ENCODE results near the gene MCIDAS. TPM values are rescaled to one million over a fixed set of nuclear protein-coding genes. Genes with fewer than 3 reads are reported as not detected.

Gene MCIDAS
- total and polyA plus RNA-seq, 2 donors (not counting 1 experiment from before 2014, with no cell fraction given) = not detected

GRCh38 chr5:55231029-55231918 is 4.2 kb upstream of the MCIDAS start:
- intact Hi-C loops (cut with micrococcal nuclease) = loop anchor here (5.0 kb wide), 1 partner anchor 76 kb away; the partner anchor contains the start of genes DHX29 and MTREX
- H3K9me3 Mint-ChIP-seq (ENCODE audit: insufficient read depth) = no peaks in the 10 kb centered on the region
- peaks cover 53 to 61% of the 10 kb centered on the region in 2 donors for H3K4me1 ChIP-seq (ENCODE audit: control insufficient read depth in 2 of 2, insufficient read depth in 2 of 2, low read length in 2 of 2)
- no peak overlapping the region for H3K27ac ChIP-seq (ENCODE audit: low read length in 2 of 2)
- H3K9ac ChIP-seq (ENCODE audit: low read length) = peak overlapping the region; percentile 74
- no peaks in the 10 kb centered on the region for H3K79me2 ChIP-seq (ENCODE audit: control insufficient read depth, insufficient read depth, low read length)
- H4K20me1 ChIP-seq (ENCODE audit: control insufficient read depth, insufficient read depth, low read length, poor library complexity, severe bottlenecking) = no peaks in the 10 kb centered on the region
- no peaks in the 10 kb centered on the region for H3K36me3 ChIP-seq (replicated peaks in 1 of 2; ENCODE audit: control extremely low read depth in 1 of 2, control insufficient read depth in 1 of 2, extremely low read depth in 1 of 2, insufficient read depth in 2 of 2, low read length in 1 of 2)
- H3K27ac Mint-ChIP-seq = no peak overlapping the region
- peaks cover 0 to 26% (median 0%) of the 10 kb centered on the region in 3 donors for H3K9me3 ChIP-seq (ENCODE audit: control extremely low read depth in 1 of 3, control insufficient read depth in 2 of 3, insufficient read depth in 1 of 3, low read length in 2 of 3)
- H3K4me2 ChIP-seq (replicated peaks; ENCODE audit: low read depth, low read length, poor library complexity, severe bottlenecking) = peak overlapping the region; percentile 100
- ChIA-PET POLR2A (interaction anchor here (0.5 kb wide), 1 partner anchor 59 kb away, joined by 10 read pairs; no protein-coding TSS in a partner anchor), CTCF (interaction anchor here (0.8 to 1.6 kb wide), 4 partner anchors 8 to 59 kb away, joined by 3 to 6 read pairs (median 5); no protein-coding TSS in a partner anchor)
- H3K4me1 Mint-ChIP-seq = peaks cover 38% of the 10 kb centered on the region
- DNase-seq (peak; percentile 65), ATAC-seq (ENCODE audit: low read depth) (no peak)
- 3% methylated on average over 46 of the region's 48 CpGs for WGBS (ENCODE audit: insufficient coverage)
- H2AFZ ChIP-seq (ENCODE audit: insufficient read depth, low read depth, low read length, poor library complexity, severe bottlenecking) = peak overlapping the region; percentile 47
- peak overlapping the region; percentile 89 for H3K4me3 Mint-ChIP-seq
- H3K4me3 ChIP-seq (ENCODE audit: control extremely low read depth in 1 of 5, extremely low read depth in 1 of 5, insufficient read depth in 1 of 5, low read depth in 2 of 5, low read length in 4 of 5) = peak overlapping the region in 4 of 5 experiments; percentile 5 to 81 (median 44)
- TF ChIP-seq EZH2 (IDR thresholded peaks at IDR 0.05; ENCODE audit: borderline replicate concordance, insufficient read depth, low read depth, low read length, poor library complexity, severe bottlenecking) = no peak
- TF ChIP-seq, protein P1, sequence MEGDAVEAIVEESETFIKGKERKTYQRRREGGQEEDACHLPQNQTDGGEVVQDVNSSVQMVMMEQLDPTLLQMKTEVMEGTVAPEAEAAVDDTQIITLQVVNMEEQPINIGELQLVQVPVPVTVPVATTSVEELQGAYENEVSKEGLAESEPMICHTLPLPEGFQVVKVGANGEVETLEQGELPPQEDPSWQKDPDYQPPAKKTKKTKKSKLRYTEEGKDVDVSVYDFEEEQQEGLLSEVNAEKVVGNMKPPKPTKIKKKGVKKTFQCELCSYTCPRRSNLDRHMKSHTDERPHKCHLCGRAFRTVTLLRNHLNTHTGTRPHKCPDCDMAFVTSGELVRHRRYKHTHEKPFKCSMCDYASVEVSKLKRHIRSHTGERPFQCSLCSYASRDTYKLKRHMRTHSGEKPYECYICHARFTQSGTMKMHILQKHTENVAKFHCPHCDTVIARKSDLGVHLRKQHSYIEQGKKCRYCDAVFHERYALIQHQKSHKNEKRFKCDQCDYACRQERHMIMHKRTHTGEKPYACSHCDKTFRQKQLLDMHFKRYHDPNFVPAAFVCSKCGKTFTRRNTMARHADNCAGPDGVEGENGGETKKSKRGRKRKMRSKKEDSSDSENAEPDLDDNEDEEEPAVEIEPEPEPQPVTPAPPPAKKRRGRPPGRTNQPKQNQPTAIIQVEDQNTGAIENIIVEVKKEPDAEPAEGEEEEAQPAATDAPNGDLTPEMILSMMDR (IDR thresholded peaks at IDR 0.05) = no peak
- peaks cover 4 to 86% (median 64%) of the 10 kb centered on the region in 4 experiments for H3K27me3 ChIP-seq (replicated peaks in 1 of 4; ENCODE audit: control extremely low read depth in 1 of 4, control insufficient read depth in 3 of 4, insufficient read depth in 4 of 4, low read length in 3 of 4)
- peaks cover 66% of the 10 kb centered on the region for H3K27me3 Mint-ChIP-seq

Measured in B cell (primary cell).